NCI-H2196 treated with DMSO at 0.1 percent for 48 hours (cell line): ENCODE measurements around the gene FOXF1.

Experiments used
- DNase-seq: peaks from one replicate; lab custom pipeline; 2025; ENCODE audit not compliant: unreplicated experiment; lab: John Stamatoyannopoulos, UW

The FOXF1 gene

GRCh38 chr16:86510465-86511261 is at the start of gene FOXF1:
TSS of gene FOXF1 (plus strand) at chr16:86510527. CDS start at chr16:86510570, 43 bp downstream.
- no peak for DNase-seq

DNA sequence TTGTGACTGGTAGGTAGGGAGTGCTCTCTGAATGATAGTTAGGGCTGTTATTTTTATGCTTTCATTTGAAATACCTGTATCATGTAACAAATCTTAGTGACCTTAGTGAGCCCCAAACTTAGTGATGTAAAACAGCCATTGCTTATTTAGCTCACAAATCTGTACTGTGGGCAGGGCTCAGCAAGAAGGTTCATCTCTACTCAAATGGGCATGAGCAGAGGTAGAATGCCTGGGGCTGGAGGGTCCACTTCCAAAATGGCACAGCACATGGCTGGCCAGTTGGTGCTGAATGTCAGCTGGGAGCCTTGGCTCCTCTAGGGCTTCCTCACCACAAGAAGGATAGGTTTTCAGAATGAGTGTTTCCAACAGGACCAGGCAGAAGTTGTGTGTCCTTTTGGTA is 49.3 kb upstream of the FOXF1 start:
- DNase-seq, result no peak

DNA sequence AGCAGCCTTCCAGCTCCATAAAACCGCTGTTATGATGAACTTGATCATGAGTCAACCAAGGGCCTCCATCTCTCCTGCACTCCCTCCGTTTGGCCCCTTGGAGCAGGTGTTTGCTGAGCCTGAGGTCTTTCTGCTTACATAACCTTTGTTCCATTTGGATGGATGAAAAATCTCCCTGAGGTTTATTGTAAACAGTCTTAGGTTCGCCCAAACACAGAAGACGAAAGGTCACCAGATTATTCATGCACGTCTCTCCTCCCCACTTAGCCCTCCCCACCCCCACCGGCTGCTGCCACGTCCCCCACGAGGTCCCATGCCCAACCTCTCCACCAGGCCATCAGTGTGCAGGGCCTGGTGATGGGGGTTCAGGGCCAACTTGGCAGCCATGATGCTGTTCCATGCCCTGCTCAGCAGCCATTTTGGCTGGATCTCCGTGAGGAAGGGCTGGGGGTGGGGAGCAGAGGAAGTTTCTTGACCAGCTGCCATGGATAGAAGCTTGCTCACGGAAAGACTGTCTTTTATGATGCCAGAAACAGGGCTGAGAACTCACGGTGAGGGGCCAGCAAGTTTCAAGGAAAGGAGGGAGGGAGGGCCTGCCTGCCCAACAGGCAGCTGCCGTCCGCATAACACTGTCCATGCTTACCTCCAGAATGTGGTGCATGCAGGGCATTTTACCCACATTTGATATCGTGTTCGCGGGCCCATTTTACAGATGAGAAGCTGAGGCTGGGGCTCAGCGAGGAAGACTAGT is 47.8 kb upstream of the FOXF1 start:
- DNase-seq, result no peak

DNA sequence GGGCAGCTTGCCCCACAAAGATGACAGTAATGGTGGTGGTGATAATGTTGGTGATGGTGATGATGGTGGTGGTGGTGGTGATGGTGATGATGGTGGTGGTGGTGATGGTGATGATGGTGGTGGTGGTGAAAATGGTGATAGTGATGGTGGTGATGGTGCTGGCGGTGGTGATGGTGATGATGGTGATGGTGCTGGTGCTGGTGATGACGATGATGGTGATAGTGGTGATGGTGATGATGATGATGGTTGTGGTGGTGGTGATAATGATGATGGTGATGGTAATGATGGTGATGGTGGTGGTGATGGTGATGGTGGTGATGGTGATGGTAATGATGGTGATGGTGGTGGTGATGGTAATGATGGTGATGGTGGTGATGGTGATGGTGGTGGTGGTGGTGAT is 46.3 kb upstream of the FOXF1 start:
- DNase-seq, result no peak

DNA sequence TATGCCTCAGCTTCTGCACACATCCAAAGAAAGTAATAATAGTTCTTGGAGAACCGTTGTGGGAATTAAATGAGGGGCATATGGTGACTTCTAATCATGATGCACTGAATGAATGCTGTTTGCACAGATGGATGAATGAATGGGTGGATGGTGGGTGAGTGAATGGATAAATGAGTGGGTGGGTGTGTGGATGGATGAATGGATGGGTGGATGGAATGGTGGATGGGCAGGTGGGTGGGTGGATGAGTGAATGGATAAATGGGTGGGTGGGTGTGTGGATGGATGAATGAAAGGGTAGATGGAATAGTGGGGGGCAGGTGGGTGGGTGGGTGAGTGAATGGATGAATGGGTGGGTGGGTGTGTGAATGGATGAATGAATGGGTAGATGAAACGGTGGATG is 44.9 kb upstream of the FOXF1 start:
- no peak for DNase-seq

GRCh38 chr16:86466696-86467406 is 43.5 kb upstream of the FOXF1 start:
- DNase-seq, result no peak

DNA sequence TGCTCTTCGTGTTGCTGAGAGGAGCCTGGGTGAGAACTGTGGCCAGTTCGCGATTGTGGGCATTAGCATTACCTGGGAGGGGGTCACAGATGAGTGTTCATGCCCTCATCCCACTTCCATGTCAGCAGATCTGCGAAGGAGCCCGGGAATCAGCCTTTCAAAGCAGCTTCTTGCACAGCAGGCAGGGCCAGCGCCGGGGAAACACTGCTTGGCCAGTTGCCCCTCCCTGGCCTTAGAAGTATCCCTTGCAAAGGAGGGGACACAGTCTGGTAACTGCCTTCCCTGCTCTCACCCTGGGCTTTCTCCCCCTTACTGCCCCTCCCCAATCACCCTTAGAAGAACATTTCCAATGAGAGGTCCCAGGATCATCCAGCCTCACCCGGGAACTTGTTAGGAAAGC is 42.8 kb upstream of the FOXF1 start:
- no peak for DNase-seq

GRCh38 chr16:86470964-86471363 is 39.4 kb upstream of the FOXF1 start:
- DNase-seq, result no peak

DNA sequence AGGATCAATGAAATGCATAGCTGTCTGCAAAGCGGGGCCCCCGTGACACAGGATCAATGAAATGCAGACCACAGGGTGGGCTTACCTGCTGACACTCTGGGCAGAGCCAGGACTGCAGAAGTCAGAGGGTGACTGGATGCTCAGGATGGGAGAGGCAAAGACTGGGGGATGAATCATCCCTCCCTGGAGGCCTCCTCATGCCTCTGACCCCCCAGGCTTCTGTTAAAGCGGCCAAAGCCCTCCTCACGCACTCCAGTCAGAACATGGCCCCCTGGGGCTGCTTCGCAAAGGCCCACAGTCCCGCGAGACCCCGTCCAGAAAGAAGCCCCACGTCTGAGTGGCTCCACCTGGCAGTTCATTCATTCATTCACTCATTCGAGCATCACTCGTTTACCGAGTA is 38.4 kb upstream of the FOXF1 start:
- DNase-seq, result no peak

DNA sequence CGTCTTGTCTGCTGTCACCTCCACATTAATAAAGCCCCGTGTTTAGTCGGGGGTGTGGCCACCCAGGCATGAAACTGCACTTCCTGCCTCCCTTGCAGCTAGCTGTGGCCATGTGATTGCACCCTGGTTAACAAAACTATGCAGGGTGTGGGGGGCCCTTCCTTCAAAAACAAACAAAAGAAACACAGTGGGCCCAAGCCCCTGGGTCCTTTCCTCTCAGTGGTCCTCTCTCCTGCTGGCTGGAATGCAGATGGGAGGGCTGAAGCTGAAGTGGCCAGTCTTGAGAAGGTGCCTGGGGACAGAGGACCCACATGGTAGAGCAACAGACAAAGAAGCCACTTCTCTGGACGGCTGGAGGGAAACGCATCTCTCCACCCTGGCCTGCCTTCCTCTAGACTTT is 38.0 kb upstream of the FOXF1 start:
- no peak for DNase-seq

GRCh38 chr16:86476956-86477534 is 33.3 kb upstream of the FOXF1 start:
- no peak for DNase-seq

- DNase-seq, result no peak
These were observed 32.7 kb upstream of the FOXF1 start for GRCh38 chr16:86477642-86478041.

DNA sequence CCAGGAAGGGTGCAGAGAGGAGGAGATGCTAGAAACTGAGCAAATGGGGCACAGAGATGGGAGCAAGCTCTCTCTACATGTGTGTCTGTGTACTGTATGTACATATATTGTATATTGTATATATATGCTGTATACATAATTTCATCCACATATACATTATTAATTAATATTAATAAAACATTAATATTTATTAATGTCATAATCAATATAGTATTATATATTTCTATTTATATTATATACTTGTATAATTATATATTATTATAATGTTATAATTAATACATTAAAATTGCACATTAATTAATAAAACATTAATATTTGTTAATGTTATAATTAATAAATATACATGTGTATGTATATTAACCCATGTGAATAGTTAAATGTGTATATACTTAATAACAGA is 31.5 kb upstream of the FOXF1 start:
- no peak for DNase-seq

DNA sequence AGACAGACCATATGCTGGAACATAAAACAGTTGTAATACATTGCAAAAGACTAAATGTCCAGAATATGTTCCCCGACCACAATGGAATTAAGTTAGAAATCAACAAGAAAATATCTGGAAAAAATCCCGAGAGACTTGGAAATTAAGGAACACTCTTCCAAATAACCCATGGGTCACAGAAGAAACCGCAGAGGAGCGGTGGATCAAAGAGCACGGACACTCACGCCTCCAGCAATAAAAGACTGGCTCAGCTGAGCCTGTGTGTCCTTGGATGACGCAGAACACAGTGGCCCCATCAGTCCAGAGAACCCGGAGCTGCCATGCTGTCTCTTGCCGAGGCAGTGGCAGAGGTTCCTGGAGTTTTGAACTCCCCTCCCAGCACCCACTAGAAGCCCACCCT is 30.9 kb upstream of the FOXF1 start:
- DNase-seq, result no peak

- no peak for DNase-seq
These were observed 29.9 kb upstream of the FOXF1 start for GRCh38 chr16:86480444-86480843.

- DNase-seq, result no peak
These were observed 28.7 kb upstream of the FOXF1 start for GRCh38 chr16:86481607-86482006.

GRCh38 chr16:86484240-86484639 is 26.1 kb upstream of the FOXF1 start:
- DNase-seq, result no peak

DNA sequence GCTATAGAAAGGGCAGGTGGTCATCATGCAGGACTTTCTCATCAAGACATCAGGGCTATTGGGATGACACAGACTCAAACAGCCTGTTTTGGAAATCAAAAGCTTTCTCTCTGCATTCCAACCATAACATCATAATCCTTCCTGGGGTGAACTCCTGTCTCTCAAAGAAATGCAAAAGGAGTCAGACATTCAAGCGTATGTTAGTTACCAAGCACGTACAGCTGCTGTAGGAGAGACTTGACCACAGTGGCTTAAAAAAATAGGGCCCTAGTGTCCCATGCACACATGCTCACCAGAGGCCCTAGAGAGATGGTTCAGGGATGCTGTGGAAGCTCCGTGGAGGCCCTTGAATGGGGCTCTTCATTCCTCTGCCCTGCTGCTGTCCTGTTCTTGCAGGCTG is 24.6 kb upstream of the FOXF1 start:
- DNase-seq, result no peak

DNA sequence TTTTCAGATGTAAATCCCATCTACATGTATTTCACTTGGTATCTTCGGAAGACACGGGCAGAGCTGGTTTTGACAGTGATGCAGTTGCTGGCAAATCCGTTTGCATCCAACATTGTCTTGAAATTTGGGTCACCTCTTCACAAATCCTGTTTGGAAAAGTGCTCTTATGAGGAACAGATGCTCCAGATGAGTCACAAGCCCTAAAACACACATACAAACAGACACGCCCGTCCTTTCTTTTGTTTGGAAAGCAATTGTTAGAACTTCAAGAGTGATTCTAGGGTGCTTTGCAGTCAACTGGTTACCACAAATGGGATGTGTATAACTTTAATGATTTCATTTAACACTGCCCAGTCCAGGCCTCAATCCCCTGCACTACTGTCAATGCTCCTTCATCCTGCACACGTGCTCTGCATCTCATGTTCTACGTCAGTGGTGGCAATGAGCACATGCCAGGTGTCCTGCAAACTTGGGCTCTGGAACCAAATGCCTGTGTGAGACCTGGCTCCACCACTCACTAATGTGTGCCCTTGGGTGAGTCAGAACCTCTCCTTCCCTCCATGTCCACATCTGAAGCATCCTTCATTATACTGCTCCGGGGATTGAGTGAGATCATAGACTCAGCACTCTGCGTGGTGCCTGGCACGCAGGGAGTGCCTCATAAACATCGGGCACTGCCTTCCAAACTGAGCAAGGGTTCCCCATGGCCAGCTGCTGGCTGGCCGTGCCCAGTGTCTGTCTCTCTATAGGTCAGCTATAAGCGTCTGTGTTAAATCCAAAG is 19.3 kb upstream of the FOXF1 start:
- DNase-seq, result no peak

DNA sequence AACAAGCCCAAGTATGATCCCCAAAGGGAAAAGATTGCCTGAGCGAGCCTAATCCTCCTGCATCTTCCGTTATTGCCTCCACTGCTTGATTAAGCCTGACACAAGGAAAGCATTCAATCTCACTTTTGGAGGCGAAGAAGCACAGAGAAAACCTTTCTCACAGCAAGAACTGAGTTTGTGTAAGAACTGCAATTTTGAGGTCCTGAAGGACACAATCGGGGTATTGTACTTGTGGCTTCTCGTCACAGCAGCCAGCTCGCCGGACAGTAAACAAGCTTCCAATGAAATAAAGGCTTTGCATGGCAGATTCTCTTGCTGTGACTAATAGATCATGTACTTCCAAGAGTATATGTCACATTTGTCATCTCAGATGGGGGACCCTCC is 18.7 kb upstream of the FOXF1 start:
- DNase-seq, result no peak
